Spleen (tissue), 3 donors: Measurements from ENCODE around the gene PLEKHG1.

Experiments
- POLR2A ChIP-seq, 3 donors: fragments of 450-650 bp; IDR thresholded peaks; one replicate each; pipeline ENCODE4 v1.5.1; 2017; ENCODE audit warnings: antibody characterized with exemption in 3 of 3, mild to moderate bottlenecking in 1 of 3
- POLR2AphosphoS5 ChIP-seq, 3 donors: sonication (generic); formaldehyde crosslinking; IDR thresholded peaks; one replicate each; pipeline ENCODE4 v1.5.1; 2017; ENCODE audit warnings: antibody characterized with exemption in 3 of 3

- TF ChIP-seq POLR2A (IDR thresholded peaks at IDR 0.05) (no peak), POLR2AphosphoS5 (IDR thresholded peaks at IDR 0.05) (no peak)
These were observed 5.6 kb downstream of the PLEKHG1 start for GRCh38 chr6:150605333-150605732.
